K562 (cell line): ENCODE results near the gene TPI1. TPM values are rescaled to one million over a fixed set of nuclear protein-coding genes. Genes with fewer than 3 reads are reported as not detected.
A peak's percentile ranks its signal among the peaks of the same experiment; 100 is the strongest.

ENCODE experiments used
- CHD7 ChIP-seq: fragments of 200-600 bp; sonication (generic); IDR thresholded peaks from one replicate; pipeline ENCODE4 v1.6.1; 2012; ENCODE audit warnings: mild to moderate bottlenecking, low read depth, low read length, inconsistent platforms
- NFIC ChIP-seq: fragments of 450-650 bp; IDR thresholded peaks from 2 replicates; pipeline ENCODE4 v1.6.1; 2017; ENCODE audit warnings: mild to moderate bottlenecking, inconsistent platforms
- polyA plus RNA-seq, 8 experiments: library from polyadenylated mRNA; depleted of rRNA in 4 of 8; stranded (reverse) in 5 of 8; unstranded in 3 of 8; fragments of >200 nt; fragmentation: Nextera tagmentation in 2 of 8; fragmentation: Illumina TruSeq in 1 of 8; extraction: Ambion mirVana in 2 of 8; extraction: Trizol in 1 of 8; gene quantifications; 2 replicates each; pipeline versions ENCODE4 v1.2.1 to v1.2.3, GENCODE V29; 2011 to 2014; ENCODE audit warnings: inconsistent platforms in 1 of 8, missing spikeins in 1 of 8
- total RNA-seq, 7 experiments: library from RNA; depleted of rRNA in 6 of 7; stranded (reverse); fragments of >200 nt in 6 of 7; fragmentation: Illumina TruSeq in 2 of 7; extraction: Trizol in 2 of 7; gene quantifications; 2 replicates each; pipeline versions ENCODE4 v1.2.1 to v1.2.3, GENCODE V29; 2011 to 2021; ENCODE audit warnings: low replicate concordance in 1 of 7

TPI1 gene
- total and polyA plus RNA-seq, 9 of the 15 experiments (the other 6 are each of a cell fraction or from before 2014, with no cell fraction given), result 662 to 4,971 (median 892) TPM

DNA sequence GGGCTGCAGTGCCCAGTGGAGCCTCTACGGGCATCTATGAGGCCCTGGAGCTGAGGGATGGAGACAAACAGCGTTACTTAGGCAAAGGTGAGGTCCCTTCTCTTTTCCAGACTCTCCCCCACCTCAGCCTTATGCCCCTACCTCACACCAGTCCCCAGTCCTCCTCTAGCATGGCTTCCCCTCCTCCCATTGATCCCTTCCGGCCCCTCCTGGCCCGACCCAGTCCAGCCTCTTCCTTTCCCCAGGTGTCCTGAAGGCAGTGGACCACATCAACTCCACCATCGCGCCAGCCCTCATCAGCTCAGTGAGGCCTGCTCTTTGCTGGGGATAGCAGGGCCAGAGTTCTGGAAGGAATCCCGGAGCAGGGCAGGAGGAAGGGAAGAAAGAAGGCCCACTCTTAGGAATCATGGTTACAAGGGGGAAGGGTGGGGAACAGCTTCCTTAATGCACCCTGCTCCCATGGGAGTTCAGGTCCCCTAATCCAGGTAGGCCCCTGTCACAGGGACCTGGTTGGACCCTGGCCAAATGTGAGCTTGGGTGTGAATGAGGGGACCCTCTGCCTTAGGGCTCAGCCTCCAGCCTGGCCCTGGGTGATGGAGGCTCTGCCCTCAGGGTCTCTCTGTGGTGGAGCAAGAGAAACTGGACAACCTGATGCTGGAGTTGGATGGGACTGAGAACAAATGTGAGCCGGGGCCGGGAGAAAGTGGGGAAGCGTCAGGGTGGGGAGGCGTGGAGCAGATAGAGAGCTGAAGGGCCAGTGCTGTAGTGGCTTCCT lies 49.3 kb downstream of the TPI1 start (continued):
- TF ChIP-seq CHD7 (no peak), NFIC (peak; percentile 29; the same call in 1 of the 2 replicates)
